NT2/D1 (cell line): Measurements from ENCODE around the gene SRL.

Experiments
- YY1 ChIP-seq: IDR thresholded peaks from 2 replicates; pipeline ENCODE4 v1.6.1; 2011; ENCODE audit not compliant: insufficient read length, insufficient read depth
- ZNF274 ChIP-seq: IDR thresholded peaks from 2 replicates; pipeline ENCODE4 v1.6.1; 2011; ENCODE audit warnings: mild to moderate bottlenecking, low read depth, low read length

DNA sequence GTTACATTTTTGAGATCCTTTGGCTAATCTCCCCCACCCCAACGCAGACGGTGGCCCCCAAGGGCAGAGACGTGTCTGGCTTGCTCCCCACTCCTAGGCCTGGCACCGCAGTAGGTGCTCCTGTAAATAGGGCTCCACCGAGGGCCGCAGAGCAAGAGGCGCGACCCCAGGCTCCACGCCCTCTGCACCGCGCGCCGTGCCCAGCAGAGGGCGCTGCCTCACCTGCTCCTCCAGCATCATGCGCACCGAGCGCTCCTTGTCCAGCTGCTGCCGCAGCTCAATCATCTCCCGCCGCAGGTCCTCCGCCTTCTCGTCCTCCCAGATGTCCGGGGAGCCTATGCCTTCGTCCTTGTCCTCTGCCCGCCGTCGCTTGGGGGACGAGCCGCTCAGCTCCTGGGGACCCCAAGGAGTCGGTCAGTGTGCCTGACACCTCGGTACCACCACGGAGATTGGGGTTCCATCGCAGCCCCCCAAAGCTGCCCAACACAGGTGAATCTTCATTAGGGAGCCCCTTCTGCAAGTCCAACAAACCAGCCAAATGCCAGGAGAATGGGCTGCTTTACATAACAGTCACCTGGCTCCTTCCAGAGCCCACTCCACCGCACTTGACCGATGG lies 19.8 kb upstream of the SRL start:
- TF ChIP-seq YY1 (no peak), ZNF274 (no peak)
